Glutamatergic neuron (in vitro differentiated cells): ENCODE results near the gene MVB12B. TPM values are rescaled to one million over a fixed set of nuclear protein-coding genes. Genes with fewer than 3 reads are reported as not detected.

Experiments used
- DNase-seq: peaks from one replicate; pipeline ENCODE4 v3.0.0; 2022
- H3K27ac Mint-ChIP-seq: one replicate; pipeline ENCODE4 v1.8.0; 2020; ENCODE audit warnings: mild to moderate bottlenecking, mixed read lengths, inconsistent platforms; ENCODE audit not compliant: unreplicated experiment
- H3K27me3 Mint-ChIP-seq: one replicate; pipeline ENCODE4 v1.8.0; 2020; ENCODE audit warnings: mild to moderate bottlenecking, moderate library complexity, mixed read lengths, inconsistent platforms; ENCODE audit not compliant: unreplicated experiment
- H3K36me3 Mint-ChIP-seq: one replicate; pipeline ENCODE4 v1.8.0; 2020; ENCODE audit warnings: mild to moderate bottlenecking, mixed read lengths, inconsistent platforms; ENCODE audit not compliant: unreplicated experiment
- H3K4me1 Mint-ChIP-seq: one replicate; pipeline ENCODE4 v1.8.0; 2020; ENCODE audit warnings: mild to moderate bottlenecking, low read depth, mixed read lengths, inconsistent platforms; ENCODE audit not compliant: unreplicated experiment
- H3K4me3 Mint-ChIP-seq: one replicate; pipeline ENCODE4 v1.8.0; 2020; ENCODE audit warnings: mild to moderate bottlenecking, mixed read lengths, inconsistent platforms; ENCODE audit not compliant: unreplicated experiment
- H3K9me3 Mint-ChIP-seq: one replicate; pipeline ENCODE4 v1.8.0; 2020; ENCODE audit warnings: mild to moderate bottlenecking, moderate library complexity, mixed read lengths, inconsistent platforms; ENCODE audit not compliant: unreplicated experiment
- CTCF ChIP-seq: fragments of 200-600 bp; sonication (generic); IDR thresholded peaks from one replicate; pipeline ENCODE4 v1.5.0; 2021; ENCODE audit not compliant: partially characterized antibody, unreplicated experiment
- total RNA-seq: library from RNA; stranded (reverse); fragmentation: NEBNext Ultra II Directional; extraction: Animal tissue kit (Norgen Biotek cat#: 25700); gene quantifications from one replicate; pipeline ENCODE4 v1.2.1, GENCODE V29; 2021; ENCODE audit not compliant: unreplicated experiment

Gene MVB12B
- total RNA-seq, 1 donor from 2014 or later = 41.1 TPM

GRCh38 chr9:126336736-126337325 lies 10.2 kb downstream of the MVB12B start:
- Mint-ChIP-seq H3K27me3 (no peaks in the 10 kb centered on the region), H3K9me3 (peaks cover 3% of the 10 kb centered on the region), H3K4me3 (no peak overlapping the region), H3K27ac (peak overlapping the region; percentile 48), H3K4me1 (peaks cover 25% of the 10 kb centered on the region), H3K36me3 (no peaks in the 10 kb centered on the region)
- no peak for TF ChIP-seq CTCF
- no peak for DNase-seq

GRCh38 chr9:126337729-126338372 lies 11.2 kb downstream of the MVB12B start:
- DNase-seq = no peak
- Mint-ChIP-seq H3K4me1 (peaks cover 25% of the 10 kb centered on the region), H3K36me3 (no peaks in the 10 kb centered on the region), H3K27me3 (no peaks in the 10 kb centered on the region), H3K9me3 (peaks cover 4% of the 10 kb centered on the region), H3K27ac (no peak overlapping the region), H3K4me3 (no peak overlapping the region)
- no peak for TF ChIP-seq CTCF

- no peak for DNase-seq
- peaks cover 4% of the 10 kb centered on the region for H3K9me3 Mint-ChIP-seq
- no peaks in the 10 kb centered on the region for H3K36me3 Mint-ChIP-seq
- H3K27ac Mint-ChIP-seq = no peak overlapping the region
- no peak for TF ChIP-seq CTCF
- H3K4me1 Mint-ChIP-seq = peaks cover 27% of the 10 kb centered on the region
- H3K27me3 Mint-ChIP-seq = no peaks in the 10 kb centered on the region
- H3K4me3 Mint-ChIP-seq = no peak overlapping the region
Observed at GRCh38 chr9:126338945-126339344, 12.3 kb downstream of the MVB12B start.

GRCh38 chr9:126341426-126341825 lies 14.8 kb downstream of the MVB12B start:
- peaks cover 4% of the 10 kb centered on the region for H3K36me3 Mint-ChIP-seq
- no peak overlapping the region for H3K27ac Mint-ChIP-seq
- H3K4me1 Mint-ChIP-seq = peaks cover 33% of the 10 kb centered on the region
- no peaks in the 10 kb centered on the region for H3K27me3 Mint-ChIP-seq
- no peak overlapping the region for H3K4me3 Mint-ChIP-seq
- DNase-seq = no peak
- TF ChIP-seq CTCF = no peak
- H3K9me3 Mint-ChIP-seq = peaks cover 8% of the 10 kb centered on the region

- no peak for TF ChIP-seq CTCF
- no peak overlapping the region for H3K27ac Mint-ChIP-seq
- H3K4me1 Mint-ChIP-seq = peaks cover 32% of the 10 kb centered on the region
- H3K4me3 Mint-ChIP-seq = no peak overlapping the region
- H3K36me3 Mint-ChIP-seq = peaks cover 4% of the 10 kb centered on the region
- no peaks in the 10 kb centered on the region for H3K27me3 Mint-ChIP-seq
- H3K9me3 Mint-ChIP-seq = peaks cover 8% of the 10 kb centered on the region
- DNase-seq = no peak
Observed at GRCh38 chr9:126341902-126342301, 15.3 kb downstream of the MVB12B start.
